Vagina (tissue), 2 donors: ENCODE data around the gene GRM4.

ENCODE experiments used
- CTCF ChIP-seq, 3 experiments: fragments of 450-650 bp in 2 of 3; fragments of 200-600 bp in 1 of 3; sonication (generic) in 1 of 3; IDR thresholded peaks; one replicate each; pipeline ENCODE4 v1.5.1; 2017 to 2019; ENCODE audit warnings: antibody characterized with exemption in 3 of 3, mild to moderate bottlenecking in 2 of 3, moderate library complexity in 2 of 3
- POLR2A ChIP-seq, 2 donors: fragments of 450-650 bp; IDR thresholded peaks; one replicate each; pipeline ENCODE4 v1.6.1; 2017; ENCODE audit warnings: antibody characterized with exemption in 2 of 2, mild to moderate bottlenecking in 2 of 2, moderate library complexity in 2 of 2
- POLR2AphosphoS5 ChIP-seq, 2 donors: sonication (generic); formaldehyde crosslinking; IDR thresholded peaks; one replicate each; pipeline ENCODE4 v1.9.0; 2017; ENCODE audit warnings: antibody characterized with exemption in 2 of 2, mild to moderate bottlenecking in 2 of 2, low read depth in 1 of 2; ENCODE audit not compliant: insufficient read depth in 1 of 2

- TF ChIP-seq POLR2A (IDR thresholded peaks at IDR 0.05): no peak
- TF ChIP-seq CTCF (IDR thresholded peaks at IDR 0.05): no peak
- TF ChIP-seq POLR2AphosphoS5 (IDR thresholded peaks at IDR 0.05; ENCODE audit: insufficient read depth in 1 of 2, low read depth in 1 of 2): no peak
Measured at GRCh38 chr6:33977606-33978411, 168.1 kb downstream of the GRM4 start.
